GM18909 (cell line): ENCODE results near the gene GAREM1.

ENCODE experiments used
- ATAC-seq: cut with Tn5 transposase; IDR thresholded peaks from one replicate; pipeline ENCODE4 v1.9.1; 2021; ENCODE audit warnings: mild to moderate bottlenecking; ENCODE audit not compliant: unreplicated experiment, poor library complexity

The GAREM1 gene

DNA sequence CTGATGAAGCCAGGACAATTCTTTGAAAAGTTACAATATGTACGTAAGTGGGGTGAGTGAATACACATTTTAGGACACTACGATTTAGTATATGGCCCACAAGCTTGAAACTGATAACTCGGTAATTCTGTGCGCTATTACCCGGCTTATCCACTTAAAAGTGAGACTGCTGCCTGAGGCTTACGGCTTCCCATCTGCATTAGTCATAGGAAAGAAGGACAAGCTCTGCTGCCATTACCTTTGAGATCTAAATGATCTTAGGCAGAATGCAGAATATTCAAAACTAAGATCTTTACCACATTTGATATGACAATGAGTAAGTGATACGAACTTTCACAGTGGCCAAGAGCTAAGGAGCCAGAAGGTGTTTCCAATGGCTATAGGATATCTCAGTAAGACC, 133.3 kb downstream of the GAREM1 start:
- ATAC-seq = no peak

DNA sequence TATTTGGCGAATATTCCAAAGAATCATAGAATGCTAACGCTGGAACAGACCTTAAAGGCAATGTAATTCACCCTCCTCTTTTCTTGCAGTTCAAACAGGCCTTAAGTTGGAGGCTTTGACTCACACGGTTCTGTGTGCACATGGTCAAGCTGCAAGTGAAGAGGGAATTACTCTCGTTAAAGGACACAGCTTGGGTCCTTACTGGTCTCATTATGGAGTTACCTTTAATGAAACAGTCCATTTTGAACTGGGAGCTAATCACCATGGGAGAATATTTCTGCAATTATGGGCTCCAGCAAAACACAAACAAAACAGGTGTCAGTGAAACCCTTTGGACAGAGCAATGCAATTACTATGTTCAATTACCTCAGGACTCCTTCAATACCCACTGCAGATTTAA, 135.5 kb downstream of the GAREM1 start:
- ATAC-seq = no peak

DNA sequence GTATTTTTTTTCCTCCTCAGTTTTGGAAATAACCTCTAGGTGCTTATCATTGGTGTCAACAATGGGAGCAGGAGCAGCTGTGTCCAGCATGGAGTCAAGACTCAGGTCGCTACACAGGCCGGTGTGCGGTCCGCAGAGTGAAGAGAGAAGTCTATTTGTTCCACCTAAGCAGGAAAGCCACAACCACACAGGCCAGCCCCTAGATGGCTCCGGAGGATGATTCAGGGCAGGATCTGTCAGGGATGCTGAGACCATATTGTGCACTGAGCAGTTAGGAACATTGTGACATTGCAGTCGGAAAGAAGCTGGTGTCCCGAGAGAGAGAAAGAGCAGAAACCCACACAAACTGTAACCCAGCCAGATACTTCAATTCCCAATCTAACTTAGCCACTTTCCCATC, 136.9 kb downstream of the GAREM1 start:
- no peak for ATAC-seq

DNA sequence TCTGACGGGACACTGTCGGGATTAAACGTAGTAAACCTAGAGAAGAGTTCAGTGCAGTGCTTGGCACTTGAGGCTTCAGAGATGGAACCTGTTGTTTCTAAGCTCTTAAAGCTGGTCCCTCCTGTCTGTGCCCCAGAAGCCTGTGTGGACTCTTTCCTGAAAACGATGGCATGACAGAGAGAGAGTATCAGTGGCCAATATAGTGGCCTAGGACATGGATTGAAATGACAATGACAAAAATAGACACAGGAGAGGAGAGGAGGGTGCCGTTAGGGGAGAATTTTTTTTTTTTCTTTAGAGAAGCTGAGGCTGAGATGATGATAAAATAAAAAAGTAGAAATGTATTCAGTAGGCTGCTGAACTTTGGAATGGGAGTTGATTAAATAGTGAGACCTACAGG, 138.0 kb downstream of the GAREM1 start:
- ATAC-seq = no peak

DNA sequence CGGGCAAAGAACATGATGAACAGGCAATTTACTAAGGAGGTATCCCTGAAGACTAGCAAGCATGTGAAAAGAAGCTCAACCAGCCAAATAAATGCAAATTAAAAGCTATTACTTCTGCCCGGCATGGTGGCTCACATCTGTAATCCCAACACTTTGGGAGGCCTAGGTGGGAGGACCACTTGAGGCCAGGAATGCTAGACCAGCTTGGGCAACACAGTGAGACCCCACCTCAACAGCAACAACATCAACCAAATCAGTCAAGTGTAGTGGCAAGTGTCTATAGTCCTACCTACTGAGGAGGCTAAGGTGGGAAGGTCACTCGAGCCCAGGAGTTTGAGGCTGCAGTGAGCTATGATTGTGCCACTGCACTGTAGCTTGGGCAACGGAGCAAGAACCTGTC, 141.7 kb downstream of the GAREM1 start:
- no peak for ATAC-seq

DNA sequence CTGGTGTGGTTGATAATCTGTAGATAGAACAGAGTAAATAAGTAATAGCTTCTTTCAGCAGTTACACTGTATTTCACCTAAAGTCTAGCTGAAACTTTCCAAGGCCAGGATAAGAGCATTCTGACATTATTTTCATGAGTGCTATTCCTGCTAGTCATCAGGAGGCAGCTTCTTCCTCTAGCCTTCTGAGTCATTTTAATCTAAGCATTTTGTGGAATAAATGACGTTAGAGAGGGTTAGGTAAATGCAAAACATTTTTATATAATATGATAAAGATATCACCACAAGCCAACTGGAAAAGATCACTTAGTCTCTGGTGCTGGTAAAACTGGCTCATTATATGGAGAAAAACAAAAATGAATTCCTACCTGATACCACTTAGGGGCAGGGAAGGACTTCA, 142.3 kb downstream of the GAREM1 start:
- no peak for ATAC-seq

DNA sequence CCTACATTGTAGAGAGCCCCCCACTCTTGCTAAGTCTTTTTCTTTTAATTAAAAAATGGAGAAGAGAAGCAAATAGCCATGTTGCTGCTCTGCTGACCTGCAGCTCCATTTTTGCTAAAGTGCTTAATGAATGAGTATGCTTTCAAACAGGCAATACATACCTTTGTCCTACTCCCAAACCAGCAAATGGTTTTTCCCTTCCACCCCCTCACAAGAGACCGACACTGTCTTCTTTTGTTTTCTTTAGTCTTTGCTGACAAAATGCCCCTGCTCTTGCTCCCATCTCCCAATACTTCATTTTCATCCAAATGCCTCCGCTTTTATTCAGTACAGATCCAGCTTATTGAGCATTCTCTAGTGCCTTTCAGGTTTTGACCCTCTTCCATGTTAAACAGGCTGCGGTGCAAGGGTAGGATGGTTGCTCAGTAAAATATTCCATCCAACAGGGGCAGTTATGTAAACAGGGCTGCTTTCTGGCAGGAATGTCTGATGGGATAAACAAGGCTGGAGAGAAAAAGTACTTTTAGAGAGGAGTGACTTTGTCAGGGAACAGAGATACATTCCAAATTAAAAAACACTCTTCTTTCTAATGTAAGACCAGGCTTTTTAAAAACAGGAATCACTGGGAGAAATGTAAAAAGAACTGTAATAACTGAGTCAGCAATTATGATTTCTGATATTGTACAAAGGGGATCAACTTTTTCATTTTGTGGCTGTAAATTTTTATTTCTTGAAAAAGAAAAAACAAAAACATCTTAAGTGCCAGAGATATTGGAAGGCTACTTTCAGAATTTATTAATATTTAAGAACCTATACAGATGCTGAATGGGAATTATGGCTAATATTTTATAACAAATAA, 144.0 kb downstream of the GAREM1 start:
- ATAC-seq = no peak

DNA sequence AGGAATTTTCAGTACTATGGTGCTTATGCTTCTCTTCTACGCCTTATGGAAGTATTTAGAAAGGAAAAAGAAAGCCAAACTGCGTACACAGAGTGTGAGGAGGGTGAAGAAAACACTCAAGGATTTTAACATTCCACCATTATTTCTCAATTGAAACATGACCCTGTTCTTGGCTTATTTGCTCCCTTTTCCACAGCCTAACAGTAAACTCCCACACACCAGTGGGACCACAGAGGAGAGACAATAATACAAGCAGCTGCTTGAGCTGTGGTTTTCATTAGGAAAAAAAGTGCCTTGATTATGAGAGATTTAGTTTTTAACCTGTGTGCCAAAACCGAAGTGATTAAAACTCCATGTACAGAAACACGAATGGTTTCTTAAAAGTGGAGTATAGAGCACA, 146.5 kb downstream of the GAREM1 start:
- no peak for ATAC-seq

DNA sequence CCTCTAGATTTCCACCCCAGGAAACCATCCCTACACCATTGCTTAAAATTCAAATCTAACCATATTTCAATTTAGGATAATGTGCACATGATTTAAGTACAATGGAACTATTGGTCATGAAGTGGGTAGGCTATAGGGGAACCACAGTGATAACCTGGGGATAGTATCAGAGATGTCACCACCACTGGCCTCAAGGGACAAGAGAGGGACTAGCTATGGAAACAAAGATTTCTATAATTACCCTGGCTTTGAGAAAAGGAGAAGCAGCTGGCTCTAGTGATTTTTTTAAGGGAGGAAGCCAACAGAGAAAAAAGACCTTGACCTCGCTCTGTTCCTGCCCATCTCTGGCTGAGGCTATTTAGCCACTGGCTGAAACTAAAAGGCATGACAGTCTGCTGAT, 148.9 kb downstream of the GAREM1 start:
- ATAC-seq = no peak

DNA sequence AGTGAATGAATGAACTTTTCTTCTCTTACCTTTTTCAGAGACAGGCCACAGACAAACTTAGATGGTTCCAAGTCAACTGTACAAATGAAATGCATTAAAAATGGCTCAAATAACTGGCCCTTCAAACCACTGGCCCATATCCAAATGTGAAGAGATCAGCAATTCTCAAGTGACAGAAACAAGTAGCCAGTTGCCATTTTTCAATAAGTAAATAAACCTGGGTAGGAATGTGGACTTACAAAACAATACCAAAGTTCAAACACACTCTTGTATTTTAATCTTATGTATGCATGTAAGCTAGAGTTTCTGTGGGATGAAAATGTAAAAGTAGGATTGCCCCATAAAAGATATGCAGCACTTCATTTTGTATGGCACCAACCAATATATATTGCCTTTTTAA, 151.6 kb downstream of the GAREM1 start:
- ATAC-seq = no peak

DNA sequence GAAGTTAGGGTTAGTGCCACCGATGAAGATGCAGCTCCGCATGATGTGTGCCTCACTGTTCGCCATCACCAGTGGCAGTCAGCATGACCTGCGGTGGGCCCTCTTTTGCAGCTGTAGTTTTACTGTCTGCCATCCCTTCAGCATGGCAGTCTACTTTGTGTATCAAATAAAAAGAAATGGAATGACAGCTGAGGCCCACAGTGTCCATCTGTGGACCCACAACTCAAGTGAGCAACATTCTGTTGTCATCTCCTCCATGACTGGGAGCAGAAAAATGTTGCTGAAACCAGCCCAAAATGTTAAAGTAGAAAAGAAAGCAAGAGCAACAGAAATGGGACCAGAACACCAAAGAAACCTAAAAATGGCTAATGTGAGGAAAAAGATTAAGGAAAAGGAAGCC, 152.1 kb downstream of the GAREM1 start:
- no peak for ATAC-seq

DNA sequence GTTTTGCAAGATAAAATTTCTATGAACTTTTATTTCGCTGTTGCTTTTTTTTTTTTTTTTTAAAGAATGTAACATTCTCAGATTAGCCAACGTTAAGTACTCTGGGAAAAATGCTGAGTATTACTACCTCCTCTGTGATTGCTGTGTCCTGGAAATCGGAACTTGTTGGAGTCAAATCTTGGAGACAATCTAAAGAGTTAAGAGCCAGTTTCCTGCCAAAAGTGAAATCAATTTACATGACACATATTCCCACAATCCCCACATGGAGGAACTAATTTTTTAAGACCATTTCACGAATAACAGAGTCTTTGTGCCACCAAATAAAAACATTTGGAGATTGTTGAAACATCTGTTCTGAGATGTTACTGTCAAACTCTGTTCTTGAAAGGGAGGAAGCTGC, 153.0 kb downstream of the GAREM1 start:
- ATAC-seq = no peak

DNA sequence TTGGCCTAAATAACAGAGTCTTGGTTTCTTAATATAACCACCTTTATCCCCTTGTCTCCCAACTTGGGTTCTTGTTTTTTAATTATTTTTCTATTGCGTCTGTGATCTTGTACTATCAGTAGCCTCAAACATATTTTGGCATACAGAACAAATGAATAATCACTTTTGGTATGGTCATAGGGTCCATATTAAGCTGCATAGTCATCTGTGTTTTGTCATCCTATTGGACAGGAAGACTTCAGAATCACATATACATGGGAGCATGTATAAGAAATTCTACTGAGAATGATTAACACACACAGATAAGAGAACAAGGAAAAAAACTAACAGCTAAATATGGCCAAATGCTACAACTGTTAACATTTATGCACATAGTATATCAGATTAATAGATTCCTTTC, 154.8 kb downstream of the GAREM1 start:
- ATAC-seq = no peak

DNA sequence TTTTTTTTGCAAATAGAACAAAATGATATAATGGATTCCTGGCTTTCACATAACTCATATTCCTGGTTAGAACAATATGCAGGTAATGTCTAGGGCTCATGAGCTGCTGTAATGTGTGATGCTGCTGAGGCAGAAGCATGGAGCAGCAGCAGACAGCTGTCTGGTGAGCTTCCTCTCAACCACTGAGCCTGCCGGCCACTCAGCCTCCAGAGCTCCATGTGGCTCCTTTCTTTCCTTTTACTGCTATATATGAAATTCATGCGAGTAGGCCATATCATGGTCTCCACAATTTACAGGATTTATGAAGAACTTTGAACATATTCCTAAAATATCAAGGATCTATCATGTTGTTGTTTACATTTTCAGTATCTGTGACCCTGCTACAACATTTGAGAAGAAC, 159.9 kb downstream of the GAREM1 start:
- ATAC-seq = no peak

DNA sequence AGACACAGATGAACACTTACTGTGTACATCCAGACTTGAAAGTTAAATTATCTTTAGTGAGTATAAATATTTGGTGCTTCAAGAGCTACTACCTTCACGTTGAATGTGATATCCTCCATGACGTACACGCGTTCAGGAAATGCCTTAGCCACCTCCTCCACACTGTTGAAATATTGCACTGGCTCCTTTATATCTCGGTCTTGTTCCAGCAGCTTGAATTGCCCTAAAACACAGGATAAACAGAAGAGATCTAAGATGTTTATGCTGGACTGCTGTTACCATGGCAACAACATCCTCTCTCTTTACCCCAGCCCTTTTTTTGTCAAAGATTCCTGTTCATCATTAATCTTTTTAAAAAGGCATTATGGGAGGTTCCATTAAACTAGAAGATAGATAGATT, 160.6 kb downstream of the GAREM1 start:
- ATAC-seq = no peak

DNA sequence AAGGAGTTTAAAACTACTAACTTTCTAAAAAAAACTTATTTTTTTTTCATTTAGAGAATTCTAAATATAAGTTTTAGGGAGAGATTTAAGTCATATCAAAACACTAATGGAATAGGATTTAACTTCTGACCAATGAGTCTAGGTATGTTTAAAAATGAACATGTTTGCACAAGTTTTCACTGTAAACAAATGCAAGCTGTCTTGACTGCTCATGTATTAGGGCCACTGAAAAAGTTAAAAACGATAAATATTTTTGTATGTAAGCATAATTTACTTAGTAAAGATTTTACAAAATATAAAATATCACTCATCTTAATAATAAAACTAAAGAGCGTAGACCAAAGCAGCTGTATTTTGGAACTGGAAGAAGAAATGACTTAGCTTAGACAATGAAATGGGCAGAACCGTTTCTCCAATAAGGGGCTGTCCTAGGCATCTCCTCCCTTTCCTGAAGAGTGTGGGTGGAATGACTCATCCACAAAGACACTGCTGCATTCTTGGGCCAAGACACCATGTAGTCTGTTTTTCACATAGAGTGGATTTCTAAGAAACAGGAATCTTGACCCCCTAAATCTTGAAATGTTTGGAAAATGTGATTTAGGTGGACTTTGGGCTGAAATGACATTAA, 162.1 kb downstream of the GAREM1 start:
- ATAC-seq = no peak

DNA sequence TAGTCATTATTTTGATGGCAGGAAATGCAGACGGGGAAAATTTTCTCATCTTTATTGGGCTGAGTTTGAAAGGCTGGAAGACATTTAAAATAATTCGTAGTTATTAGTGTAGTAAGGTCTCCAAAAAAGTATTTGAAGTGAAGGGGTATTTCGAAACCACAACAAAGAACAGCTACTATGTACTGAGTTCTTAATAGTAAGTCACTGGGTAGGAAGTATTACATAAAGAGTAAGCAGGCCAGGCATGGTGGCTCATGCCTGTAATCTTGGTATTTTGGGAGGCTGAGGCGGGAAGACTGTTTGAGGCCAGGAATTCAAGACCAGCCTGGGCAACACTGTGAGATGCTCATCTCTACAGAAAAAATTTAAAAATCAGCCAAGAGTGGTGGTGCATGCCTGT, 167.3 kb downstream of the GAREM1 start:
- no peak for ATAC-seq

DNA sequence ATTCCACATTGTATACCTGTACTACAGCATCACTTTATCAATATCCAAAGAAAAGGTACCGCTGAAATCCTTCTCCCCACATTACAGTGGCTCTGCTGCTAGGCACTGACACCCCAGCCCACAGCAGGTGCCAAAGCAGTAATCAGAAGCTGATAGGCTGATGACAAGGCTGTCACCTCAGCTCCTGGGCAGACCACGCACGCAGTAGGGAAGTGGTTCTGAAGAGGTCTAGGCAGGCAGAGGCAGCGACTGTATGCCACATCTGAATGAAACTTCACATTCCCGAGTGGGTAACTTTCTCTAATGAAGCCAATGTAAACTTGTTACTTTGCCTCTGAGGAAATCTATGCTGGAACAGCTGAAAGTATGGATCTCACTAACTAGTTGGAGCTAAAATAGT, 167.9 kb downstream of the GAREM1 start:
- ATAC-seq = no peak

DNA sequence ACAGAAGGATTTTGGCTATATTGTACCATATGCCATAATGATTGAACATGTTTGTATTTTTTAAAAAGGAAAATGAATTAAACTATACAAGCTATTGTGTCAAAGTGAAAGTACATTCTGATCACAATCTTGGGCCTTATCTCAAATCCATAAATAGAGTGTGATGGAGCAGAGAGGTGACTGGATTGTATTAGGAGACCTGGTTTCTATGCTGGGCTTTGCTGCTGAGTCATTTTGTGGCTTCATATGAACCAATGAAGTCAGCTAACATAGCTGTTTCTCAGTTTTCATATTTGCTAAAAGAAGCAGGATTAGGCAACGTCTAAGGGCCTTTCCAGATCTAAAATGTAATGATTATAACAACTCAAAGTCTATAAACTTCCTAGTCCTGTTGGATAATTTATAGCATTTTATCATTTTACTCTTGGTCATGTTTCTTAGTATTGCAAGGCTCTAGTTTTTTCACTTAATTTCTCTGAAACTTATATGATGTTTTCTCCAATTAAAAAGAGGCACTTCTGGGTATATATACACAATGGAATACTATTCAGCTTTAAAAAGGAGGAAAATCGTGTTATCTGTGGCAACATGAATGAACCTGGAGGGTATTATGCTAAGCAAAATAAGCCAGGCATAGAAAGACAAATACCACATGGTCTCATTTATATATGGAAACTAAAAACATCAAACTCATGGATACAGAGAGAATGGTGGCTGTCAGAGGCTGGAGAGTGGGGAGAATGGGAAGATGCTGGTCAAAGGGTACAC, 168.5 kb downstream of the GAREM1 start:
- peak; percentile 78 for ATAC-seq

DNA sequence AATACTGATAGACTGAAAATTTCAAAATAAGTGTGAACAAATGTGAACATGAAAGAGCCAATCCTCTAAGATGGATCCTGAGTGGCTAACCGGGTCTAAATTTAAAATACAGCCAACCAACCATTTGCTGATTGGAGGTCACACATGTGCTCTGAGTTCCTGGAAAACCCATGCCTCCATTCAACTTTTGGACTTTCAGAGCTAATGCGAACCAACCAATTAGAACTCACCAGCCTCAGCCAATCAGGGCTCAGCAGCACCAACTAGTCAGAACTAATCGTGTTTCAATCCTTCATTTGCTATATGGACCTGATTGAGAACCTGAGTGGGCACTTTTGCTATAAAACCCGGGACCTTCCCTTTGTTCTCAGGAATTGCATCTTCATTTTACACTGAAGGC, 169.3 kb downstream of the GAREM1 start:
- ATAC-seq = no peak

DNA sequence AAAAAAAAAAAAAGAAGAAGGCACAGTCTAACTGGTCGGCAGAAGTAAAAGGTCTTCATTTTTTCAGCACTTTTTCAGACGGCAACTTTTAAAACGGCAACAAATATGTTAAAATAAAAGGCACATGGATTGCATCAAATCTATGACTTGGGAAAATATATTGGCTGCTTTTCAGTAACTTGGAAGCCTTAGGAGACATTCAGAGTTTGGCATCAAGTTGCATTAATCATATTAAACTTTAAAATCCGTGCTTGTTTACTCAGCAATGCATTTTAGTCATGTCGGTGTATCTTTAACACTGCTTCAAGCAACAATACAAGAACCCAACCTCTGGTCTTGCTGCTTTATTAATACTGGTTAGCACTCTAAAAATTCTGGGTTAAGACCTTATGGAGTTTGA, 169.8 kb downstream of the GAREM1 start:
- ATAC-seq = no peak
